H1 (cell line): ENCODE results near the gene PVR. TPM values are rescaled to one million over a fixed set of nuclear protein-coding genes. Genes with fewer than 3 reads are reported as not detected.

Source experiments
- CTCF ChIA-PET: fragments of 300-600 bp; sonication (Branson Sonifier 250); formaldehyde crosslinking; loops from one replicate; lab custom pipeline; 2021; ENCODE audit not compliant: partially characterized antibody; lab: Charles Lee
- POLR2A ChIA-PET: fragments of 300-600 bp; sonication (Branson Sonifier 250); formaldehyde crosslinking; loops from one replicate; lab custom pipeline; 2021; ENCODE audit warnings: inconsistent platforms; ENCODE audit not compliant: partially characterized antibody; lab: Charles Lee
- DNase-seq, 2 experiments: peaks; one replicate each; pipeline versions ENCODE4 v3.0.0 to v3.0.0-alpha.2; 2010 to 2022; ENCODE audit warnings: low spot score in 2 of 2, low read depth in 1 of 2, mixed read lengths in 1 of 2
- FAIRE-seq: peaks from 2 replicates; lab custom pipeline; 2011; peaks lifted over from hg19 to GRCh38; lab: Jason Lieb, UNC
- H2AFZ ChIP-seq: 2 replicates; pipeline ENCODE4 v1.8.1; 2012; ENCODE audit warnings: low read length, inconsistent platforms
- H2AK5ac ChIP-seq: 2 replicates; pipeline ENCODE4 v1.6.1; 2013; ENCODE audit warnings: low read depth, low read length
- H2BK120ac ChIP-seq: replicated peaks from 2 replicates; pipeline ENCODE3; 2013; ENCODE audit warnings: low read depth, low read length, inconsistent platforms
- H2BK12ac ChIP-seq: 2 replicates; pipeline ENCODE4 v1.6.1; 2013; ENCODE audit warnings: low read depth, low read length
- H2BK15ac ChIP-seq: 2 replicates; pipeline ENCODE4 v1.6.1; 2013; ENCODE audit warnings: low read length
- H2BK20ac ChIP-seq: 2 replicates; pipeline ENCODE4 v1.6.1; 2013; ENCODE audit warnings: low read length
- H2BK5ac ChIP-seq: 2 replicates; pipeline ENCODE4 v1.6.1; 2013; ENCODE audit warnings: low read depth, low read length
- H3K14ac ChIP-seq: 2 replicates; pipeline ENCODE4 v1.6.1; 2013; ENCODE audit warnings: inconsistent platforms; ENCODE audit not compliant: insufficient read length
- H3K18ac ChIP-seq: 2 replicates; pipeline ENCODE4 v1.6.1; 2013; ENCODE audit warnings: low read length; ENCODE audit errors: extremely low read depth
- H3K23ac ChIP-seq: 2 replicates; pipeline ENCODE4 v1.6.1; 2013; ENCODE audit warnings: inconsistent platforms; ENCODE audit not compliant: insufficient read length
- H3K23me2 ChIP-seq: 2 replicates; pipeline ENCODE4 v1.6.1; 2013; ENCODE audit warnings: low read depth, low read length
- H3K27ac ChIP-seq: 2 replicates; pipeline ENCODE4 v1.6.1; 2011; ENCODE audit warnings: low read depth, low read length, inconsistent platforms
- H3K27me3 ChIP-seq, 4 experiments: replicated peaks in 1 of 4; 1 replicate in 1 of 4; 2 replicates in 3 of 4; pipeline versions ENCODE4 v1.6.1 to v1.8.1; 2011 to 2013; ENCODE audit warnings: low read length in 3 of 4, mild to moderate bottlenecking in 3 of 4, inconsistent platforms in 2 of 4, mixed read lengths in 2 of 4, moderate library complexity in 1 of 4; ENCODE audit not compliant: control insufficient read depth in 3 of 4, insufficient read depth in 3 of 4; ENCODE audit errors: extremely low read depth in 1 of 4
- H3K36me3 ChIP-seq, 4 experiments: 2 replicates each; pipeline versions ENCODE4 v1.6.1 to v1.8.1; 2011 to 2013; ENCODE audit warnings: mild to moderate bottlenecking in 4 of 4, low read length in 3 of 4, moderate library complexity in 2 of 4, control low read depth in 1 of 4, inconsistent platforms in 1 of 4; ENCODE audit not compliant: insufficient read depth in 4 of 4, control insufficient read depth in 2 of 4
- H3K4ac ChIP-seq: replicated peaks from 2 replicates; pipeline ENCODE3; 2013; ENCODE audit warnings: low read length, low read depth, mixed read lengths, inconsistent platforms; ENCODE audit not compliant: insufficient read length
- H3K4me1 ChIP-seq, 4 experiments: replicated peaks in 1 of 4; 1 replicate in 1 of 4; 2 replicates in 3 of 4; pipeline versions ENCODE4 v1.6.1 to v1.8.1; 2011 to 2013; ENCODE audit warnings: low read length in 3 of 4, inconsistent platforms in 2 of 4, mixed read lengths in 1 of 4; ENCODE audit not compliant: insufficient read depth in 4 of 4, control insufficient read depth in 3 of 4
- H3K4me2 ChIP-seq, 2 experiments: 2 replicates each; pipeline versions ENCODE4 v1.6.1 to v1.8.1; 2011 to 2013; ENCODE audit warnings: low read depth in 2 of 2, low read length in 2 of 2, control low read depth in 1 of 2, inconsistent platforms in 1 of 2, mild to moderate bottlenecking in 1 of 2; ENCODE audit not compliant: insufficient read depth in 1 of 2
- H3K4me3 ChIP-seq, 4 experiments: fragments of 200-600, 300-600 bp in 1 of 4; sonication (generic), shearing (Covaris generic), sonication (Bioruptor Twin) in 1 of 4; 2 replicates each; pipeline versions ENCODE4 v1.5.1 to v1.8.1; 2011 to 2016; ENCODE audit warnings: low read length in 4 of 4, low read depth in 3 of 4, control low read depth in 2 of 4, inconsistent platforms in 2 of 4, mild to moderate bottlenecking in 2 of 4, mixed read lengths in 1 of 4, moderate library complexity in 1 of 4; ENCODE audit not compliant: insufficient read depth in 2 of 4; ENCODE audit errors: extremely low read depth in 1 of 4
- H3K56ac ChIP-seq: replicated peaks from 2 replicates; pipeline ENCODE3; 2013; ENCODE audit warnings: low read depth, mild to moderate bottlenecking, mixed read lengths, low read length, inconsistent platforms; ENCODE audit not compliant: insufficient read length
- H3K79me1 ChIP-seq: 2 replicates; pipeline ENCODE4 v1.6.1; 2013; ENCODE audit warnings: low read depth, low read length, control low read depth
- H3K79me2 ChIP-seq, 2 experiments: 2 replicates each; pipeline versions ENCODE4 v1.6.1 to v1.8.1; 2012 to 2013; ENCODE audit warnings: low read length in 2 of 2, mild to moderate bottlenecking in 2 of 2, inconsistent platforms in 1 of 2; ENCODE audit not compliant: insufficient read depth in 2 of 2, control insufficient read depth in 1 of 2
- H3K9ac ChIP-seq, 4 experiments: replicated peaks in 1 of 4; 1 replicate in 1 of 4; 2 replicates in 3 of 4; pipeline versions ENCODE4 v1.6.1 to v1.8.1; 2011 to 2013; ENCODE audit warnings: low read depth in 3 of 4, low read length in 3 of 4, control low read depth in 2 of 4, mild to moderate bottlenecking in 2 of 4, moderate library complexity in 2 of 4, inconsistent platforms in 1 of 4; ENCODE audit errors: extremely low read depth in 1 of 4
- H3K9me3 ChIP-seq, 2 experiments: 2 replicates each; pipeline versions ENCODE4 v1.6.1 to v1.8.1; 2012 to 2013; ENCODE audit warnings: mild to moderate bottlenecking in 2 of 2, moderate library complexity in 2 of 2, control low read depth in 1 of 2, inconsistent platforms in 1 of 2, low read depth in 1 of 2, low read length in 1 of 2, mixed read lengths in 1 of 2; ENCODE audit not compliant: insufficient read depth in 2 of 2
- H4K20me1 ChIP-seq, 2 experiments: replicated peaks in 1 of 2; 2 replicates each; pipeline versions ENCODE3 to v1.8.1; 2011 to 2013; ENCODE audit warnings: inconsistent platforms in 2 of 2, low read length in 2 of 2, mild to moderate bottlenecking in 1 of 2; ENCODE audit not compliant: insufficient read depth in 2 of 2, control insufficient read depth in 1 of 2
- H4K5ac ChIP-seq: 2 replicates; pipeline ENCODE4 v1.6.1; 2013; ENCODE audit warnings: low read length, low read depth, mixed read lengths, inconsistent platforms; ENCODE audit not compliant: insufficient read length
- H4K8ac ChIP-seq: 2 replicates; pipeline ENCODE4 v1.8.0; 2013; ENCODE audit warnings: mild to moderate bottlenecking, moderate library complexity, low read length, inconsistent platforms; ENCODE audit not compliant: insufficient read depth; ENCODE audit errors: extremely low read depth
- H4K91ac ChIP-seq: replicated peaks from 2 replicates; pipeline ENCODE3; 2013; ENCODE audit warnings: low read length, mixed read lengths, inconsistent platforms; ENCODE audit not compliant: insufficient read length
- GABPA ChIP-seq: IDR thresholded peaks from 2 replicates; pipeline ENCODE4 v1.6.1; 2011; ENCODE audit warnings: mild to moderate bottlenecking, low read length, moderate library complexity, borderline replicate concordance; ENCODE audit not compliant: insufficient read depth
- HDAC2 ChIP-seq, 2 experiments: fragments of 300-600 bp in 1 of 2; sonication (generic) in 1 of 2; IDR thresholded peaks; 2 replicates each; pipeline ENCODE4 v1.6.1; 2011 to 2012; ENCODE audit warnings: low read depth in 2 of 2, low read length in 2 of 2, mild to moderate bottlenecking in 2 of 2, moderate library complexity in 2 of 2, borderline replicate concordance in 1 of 2, inconsistent platforms in 1 of 2
- JUN ChIP-seq: IDR thresholded peaks from 2 replicates; pipeline ENCODE4 v1.6.1; 2011; ENCODE audit warnings: low read depth, mild to moderate bottlenecking, improper control_type of control experiment, low read length
- NANOG ChIP-seq: IDR thresholded peaks from 2 replicates; pipeline ENCODE4 v1.6.1; 2011; ENCODE audit warnings: low read length, low read depth, mild to moderate bottlenecking, inconsistent platforms; ENCODE audit not compliant: insufficient read depth, poor library complexity, severe bottlenecking
- PHF8 ChIP-seq: fragments of 200-600 bp; sonication (generic); conservative IDR thresholded peaks from 2 replicates; pipeline ENCODE4 v1.7.1; 2012; ENCODE audit warnings: low read depth, mild to moderate bottlenecking, inconsistent platforms, low read length, moderate library complexity
- SP1 ChIP-seq: IDR thresholded peaks from 2 replicates; pipeline ENCODE4 v1.6.1; 2011; ENCODE audit warnings: low read depth, low read length
- SP2 ChIP-seq: IDR thresholded peaks from 2 replicates; pipeline ENCODE4 v1.6.1; 2012; ENCODE audit warnings: mild to moderate bottlenecking, low read length, inconsistent platforms
- WGBS, 2 experiments: shearing (Covaris generic) in 1 of 2; methylation state at CpG; one replicate each; pipeline versions ENCODE4 v1.1.6 to v1.1.7; 2013 to 2015; ENCODE audit warnings: low lambda C conversion rate in 2 of 2, mixed read lengths in 2 of 2, inconsistent platforms in 1 of 2, low coverage in 1 of 2, missing lambda C conversion rate in 1 of 2; ENCODE audit not compliant: insufficient replicate concordance in 2 of 2, insufficient coverage in 1 of 2, insufficient read length in 1 of 2; ENCODE audit errors: extremely low coverage in 1 of 2, missing lambda C conversion rate in 1 of 2; 5-methylcytosine and 5-hydroxymethylcytosine counted together
- polyA plus RNA-seq, 7 experiments: library from polyadenylated mRNA; depleted of rRNA in 3 of 7; stranded (reverse) in 5 of 7; unstranded in 2 of 7; fragments of >200 nt in 5 of 7; fragments of 200-250 nt in 2 of 7; gene quantifications; 1 replicate in 5 of 7; 2 replicates in 1 of 7; 4 replicates in 1 of 7; pipeline versions ENCODE4 v1.2.1 to v1.2.3, GENCODE V29; 2011 to 2013; ENCODE audit warnings: missing spikeins in 2 of 7, mixed read lengths in 2 of 7
- total RNA-seq: library from RNA; stranded (reverse); fragmentation: NEBNext Ultra II Directional; extraction: Animal tissue kit (Norgen Biotek cat#: 25700); gene quantifications from 2 replicates; pipeline ENCODE4 v1.2.1, GENCODE V29; 2021
- TF ChIP-seq, protein P1 (sequence below): IDR thresholded peaks from 2 replicates; pipeline ENCODE4 v1.6.1; 2011; ENCODE audit warnings: low read depth, mild to moderate bottlenecking, low read length; ENCODE audit not compliant: insufficient read depth

Gene PVR
- total and polyA plus RNA-seq, 2 of the 8 experiments (the other 6 are each of a cell fraction or from before 2014, with no cell fraction given): 13.3 to 14.8 TPM

DNA sequence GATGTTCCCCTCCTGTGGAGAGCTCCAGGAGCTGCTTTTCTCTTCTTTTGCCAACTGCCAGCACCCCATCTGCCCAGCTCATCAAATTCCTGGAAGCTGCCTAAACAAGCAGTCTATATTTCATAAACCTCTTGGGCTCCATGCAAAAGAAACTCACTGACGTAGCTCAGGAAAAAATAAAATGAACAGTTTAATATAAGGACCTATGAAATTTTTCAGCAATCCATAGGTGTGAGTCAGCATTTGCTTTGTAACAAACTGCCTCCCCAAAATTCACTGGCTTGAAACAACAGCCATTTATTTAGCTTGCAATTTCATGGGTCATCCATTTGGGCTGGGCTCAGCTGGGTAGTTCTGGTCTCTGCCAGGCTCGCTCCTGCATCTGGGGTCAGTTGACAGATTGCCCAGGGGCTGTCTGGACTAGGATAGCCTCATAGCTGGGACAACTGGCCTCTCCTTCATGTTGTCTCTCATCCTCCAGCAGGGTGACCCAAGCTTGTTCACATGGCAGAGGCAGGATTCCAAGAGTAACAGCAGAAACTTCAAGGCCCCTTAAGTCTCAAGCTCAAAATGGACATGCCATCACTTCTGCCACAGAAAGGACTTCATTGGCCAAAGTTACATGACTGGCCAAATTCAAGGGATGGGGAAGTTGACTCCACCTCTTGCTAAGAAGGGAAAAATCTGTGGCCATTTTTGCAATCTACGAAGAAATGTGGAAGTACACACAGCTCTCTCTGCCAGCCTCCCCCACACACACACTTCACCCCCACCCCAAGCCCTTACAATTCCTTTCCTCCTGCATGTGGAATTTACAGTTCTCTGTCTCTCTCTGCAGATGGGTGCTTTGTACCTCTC lies 7.9 kb upstream of the PVR start:
- Histone ChIP-seq H4K8ac (no peak overlapping the region), H2BK5ac (no peak overlapping the region), H4K91ac (no peak overlapping the region), H3K79me2 (no peaks in the 10 kb centered on the region), H3K9ac (no peak overlapping the region), H2BK15ac (no peak overlapping the region), H2AK5ac (no peak overlapping the region), H3K23me2 (no peaks in the 10 kb centered on the region), H3K23ac (no peak overlapping the region), H2BK12ac (no peak overlapping the region), H3K4ac (no peak overlapping the region), H4K20me1 (no peaks in the 10 kb centered on the region), H3K27me3 (no peaks in the 10 kb centered on the region), H2AFZ (no peak overlapping the region), H4K5ac (no peak overlapping the region), H3K79me1 (no peaks in the 10 kb centered on the region), H3K36me3 (no peaks in the 10 kb centered on the region), H3K56ac (no peak overlapping the region), H2BK120ac (no peak overlapping the region), H3K14ac (no peak overlapping the region), H3K4me3 (no peak overlapping the region), H3K4me2 (no peak overlapping the region), H2BK20ac (no peak overlapping the region), H3K18ac (no peak overlapping the region), H3K27ac (no peak overlapping the region), H3K4me1 (peaks cover 0 to 2% (median 0%) of the 10 kb centered on the region in 4 experiments; a peak in 1 of 7 replicates), H3K9me3 (0 out of 4 replicates have a peak, but pooled peaks cover 0 to 2% of the 10 kb centered on the region in 2 experiments)
- TF ChIP-seq PHF8 (no peak), HDAC2 (IDR thresholded peaks at IDR 0.05; ENCODE audit: borderline replicate concordance in 1 of 2, low read depth in 2 of 2, low read length in 2 of 2) (no peak), NANOG (no peak), SP1 (no peak), GABPA (no peak), SP2 (no peak), JUN (no peak)
- TF ChIP-seq, protein P1, sequence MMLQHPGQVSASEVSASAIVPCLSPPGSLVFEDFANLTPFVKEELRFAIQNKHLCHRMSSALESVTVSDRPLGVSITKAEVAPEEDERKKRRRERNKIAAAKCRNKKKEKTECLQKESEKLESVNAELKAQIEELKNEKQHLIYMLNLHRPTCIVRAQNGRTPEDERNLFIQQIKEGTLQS: no peak
- FAIRE-seq (no peak), DNase-seq (no peak)
- 87% methylated on average over 3 of the region's 3 CpGs; no CpG with 5 or more reads in 1 of the 2 experiments for WGBS, 2 experiments
- ChIA-PET POLR2A (interaction anchor here (0.6 to 0.8 kb wide), 2 partner anchors 28 to 144 kb away, joined by 3 read pairs; no protein-coding TSS in a partner anchor), CTCF (interaction anchor here (0.8 to 2.4 kb wide), 13 partner anchors 8 to 65 kb away, joined by 3 to 12 read pairs (median 3); partner anchors contain the start of gene PVR)
